Pancreas (tissue), 10 donors: Measurements from ENCODE around the gene AFG3L2. TPM values are rescaled to one million over a fixed set of nuclear protein-coding genes. Genes with fewer than 3 reads are reported as not detected.
A peak's percentile ranks its signal among the peaks of the same experiment; 100 is the strongest.

Experiments used
- ATAC-seq, 4 donors: fragments of 200-7000 bp; cut with Tn5 transposase; one replicate each; pipeline versions ENCODE4 v1.8.0 to v1.9.1; 2020; ENCODE audit warnings: mild to moderate bottlenecking in 4 of 4, moderate library complexity in 4 of 4
- DNase-seq, 6 donors: peaks; one replicate each; pipeline ENCODE4 v3.0.0-alpha.2; 2020
- FAIRE-seq: peaks from 2 replicates; lab custom pipeline; 2012; peaks lifted over from hg19 to GRCh38; lab: Jason Lieb, UNC
- H3K27ac ChIP-seq, 4 donors: fragments of 200-600 bp; sonication (generic); 1 replicate in 3 of 4; 2 replicates in 1 of 4; pipeline versions ENCODE4 v1.5.0 to v1.8.0; 2020
- H3K27me3 ChIP-seq, 4 donors: fragments of 200-600 bp; one replicate each; pipeline ENCODE4 v1.8.0; 2021
- H3K36me3 ChIP-seq, 3 donors: fragments of 200-600 bp; sonication (generic) in 1 of 3; one replicate each; pipeline versions ENCODE4 v1.5.0 to v1.8.0; 2020 to 2021
- H3K4me1 ChIP-seq, 3 donors: fragments of 200-600 bp; one replicate each; pipeline ENCODE4 v1.8.0; 2021
- H3K4me3 ChIP-seq, 4 donors: fragments of 200-600 bp; sonication (generic) in 2 of 4; one replicate each; pipeline versions ENCODE4 v1.5.0 to v1.8.0; 2020 to 2021
- H3K9me3 ChIP-seq, 4 donors: fragments of 200-600 bp; one replicate each; pipeline ENCODE4 v1.8.0; 2021
- CTCF ChIP-seq, 4 donors: fragments of 200-600 bp; sonication (generic) in 3 of 4; IDR thresholded peaks; one replicate each; pipeline versions ENCODE4 v1.5.0 to v1.8.0; 2021; ENCODE audit warnings: antibody characterized with exemption in 4 of 4
- WGBS, 2 donors: extraction: QIAGEN DNeasy Blood & Tissue Kit; methylation state at CpG; one replicate each; pipeline ENCODE4 v1.1.7; 2013; 5-methylcytosine and 5-hydroxymethylcytosine counted together
- intact Hi-C, 3 donors: fragments of 100-400 bp; cut with DNase I; formaldehyde crosslinking; loops; one replicate each; pipeline versions ENCODE4 v1.11.1 to v1.14.2; 2022
- polyA plus RNA-seq, 2 donors: library from polyadenylated mRNA; stranded (reverse); fragments of 200-250 nt; gene quantifications; one replicate each; pipeline ENCODE4 v1.2.3, GENCODE V29; 2013
- total RNA-seq, 6 donors: library from RNA; stranded (reverse); fragmentation: NEBNext Ultra II Directional in 4 of 6; extraction: Animal tissue kit (Norgen Biotek cat#: 25700) in 4 of 6; gene quantifications; one replicate each; pipeline versions ENCODE4 v1.2.1 to v1.2.4, GENCODE V29; 2021 to 2023
- donor health status: healthy with polysubstance abuse.
- donor health status: DM: no; HTN: no; CAD: no; lungs with moderate emphysema.
- donor health status: DM: no; HTN: no; CAD: no.
- donor health status: control.
- donor health status: control.
- donor health status: Bipolar disorder and iron deficiency.
- donor health status: DM: yes; HTN: yes; CAD: no.
- donor health status: DM: no; HTN: no; CAD: no.
- donor health status: DM: no; HTN: no; CAD: no.
- donor health status: DM: yes; HTN: yes; CAD: no.

The AFG3L2 gene
- total and polyA plus RNA-seq, 8 donors, result 13.6 to 31.1 (median 23.4) TPM

GRCh38 chr18:12299862-12300261, 77.2 kb downstream of the AFG3L2 start:
- TF ChIP-seq CTCF (IDR thresholded peaks at IDR 0.05), result no peak
- H3K27me3 ChIP-seq, result no peaks in the 10 kb centered on the region
- 57 to 77% methylated on average over 2 of the region's 2 CpGs for WGBS, 2 donors
- FAIRE-seq (no peak), ATAC-seq (no peak), DNase-seq (no peak)
- H3K4me3 ChIP-seq, result no peak overlapping the region
- H3K9me3 ChIP-seq, result no peaks in the 10 kb centered on the region
- no peaks in the 10 kb centered on the region for H3K36me3 ChIP-seq
- no peaks in the 10 kb centered on the region for H3K4me1 ChIP-seq
- intact Hi-C loops, result loop anchor here in 1 of 3 donors (5.0 kb wide), 1 partner anchor 48 kb away; the partner anchor contains the start of gene CIDEA
- H3K27ac ChIP-seq, result no peak overlapping the region

GRCh38 chr18:12296457-12296856, 80.6 kb downstream of the AFG3L2 start:
- Histone ChIP-seq H3K4me1 (no peaks in the 10 kb centered on the region), H3K27me3 (no peaks in the 10 kb centered on the region), H3K36me3 (no peaks in the 10 kb centered on the region), H3K4me3 (no peak overlapping the region), H3K27ac (no peak overlapping the region), H3K9me3 (no peaks in the 10 kb centered on the region)
- FAIRE-seq (no peak), ATAC-seq (no peak), DNase-seq (no peak)
- intact Hi-C loops, result no loop called here
- 74 to 77% methylated on average over 1 of the region's 1 CpG for WGBS, 2 donors
- no peak for TF ChIP-seq CTCF (IDR thresholded peaks at IDR 0.05)

- FAIRE-seq (no peak), ATAC-seq (no peak), DNase-seq (no peak)
- Histone ChIP-seq H3K27me3 (no peaks in the 10 kb centered on the region), H3K4me3 (no peak overlapping the region), H3K4me1 (no peaks in the 10 kb centered on the region), H3K9me3 (no peaks in the 10 kb centered on the region), H3K27ac (no peak overlapping the region), H3K36me3 (no peaks in the 10 kb centered on the region)
- intact Hi-C loops, result no loop called here
- TF ChIP-seq CTCF (IDR thresholded peaks at IDR 0.05), result no peak
- 96 to 100% methylated on average over 3 of the region's 3 CpGs for WGBS, 2 donors
These were observed 81.0 kb downstream of the AFG3L2 start for GRCh38 chr18:12296087-12296403.

- FAIRE-seq, result no peak
- Histone ChIP-seq H3K27ac (no peak overlapping the region), H3K4me1 (no peaks in the 10 kb centered on the region), H3K4me3 (no peak overlapping the region), H3K27me3 (no peaks in the 10 kb centered on the region), H3K9me3 (no peaks in the 10 kb centered on the region), H3K36me3 (no peaks in the 10 kb centered on the region)
- intact Hi-C loops, result no loop called here
- no peak for TF ChIP-seq CTCF (IDR thresholded peaks at IDR 0.05)
- ATAC-seq, result no peak
- DNase-seq, result peak in 1 of 6 donors; percentile 18
- 89 to 90% methylated on average over 18 of the region's 18 CpGs for WGBS, 2 donors
These were observed 81.5 kb downstream of the AFG3L2 start for GRCh38 chr18:12295389-12296086.

GRCh38 chr18:12293831-12294230, 83.2 kb downstream of the AFG3L2 start:
- WGBS, 2 donors, result 73 to 75% methylated on average over 11 of the region's 11 CpGs
- H3K4me1 ChIP-seq, result no peaks in the 10 kb centered on the region
- DNase-seq, result peak in 1 of 6 donors; percentile 31
- H3K9me3 ChIP-seq, result no peaks in the 10 kb centered on the region
- no peak for FAIRE-seq
- H3K4me3 ChIP-seq, result no peak overlapping the region
- intact Hi-C loops, result no loop called here
- no peaks in the 10 kb centered on the region for H3K36me3 ChIP-seq
- no peak for TF ChIP-seq CTCF (IDR thresholded peaks at IDR 0.05)
- H3K27ac ChIP-seq, result no peak overlapping the region
- ATAC-seq, result no peak
- H3K27me3 ChIP-seq, result no peaks in the 10 kb centered on the region
